Activated CD4-positive, alpha-beta T cell treated with anti-CD3 and anti-CD28 coated beads, Interleukin-2, amount 50 U/mL, for 4 hours (primary cell): ENCODE measurements around the gene HNRNPF.
A peak's percentile ranks its signal among the peaks of the same experiment; 100 is the strongest.

Experiments used
- DNase-seq, 2 experiments: peaks; one replicate each; pipeline ENCODE4 v3.0.0-alpha.2; 2020

Gene HNRNPF

DNA sequence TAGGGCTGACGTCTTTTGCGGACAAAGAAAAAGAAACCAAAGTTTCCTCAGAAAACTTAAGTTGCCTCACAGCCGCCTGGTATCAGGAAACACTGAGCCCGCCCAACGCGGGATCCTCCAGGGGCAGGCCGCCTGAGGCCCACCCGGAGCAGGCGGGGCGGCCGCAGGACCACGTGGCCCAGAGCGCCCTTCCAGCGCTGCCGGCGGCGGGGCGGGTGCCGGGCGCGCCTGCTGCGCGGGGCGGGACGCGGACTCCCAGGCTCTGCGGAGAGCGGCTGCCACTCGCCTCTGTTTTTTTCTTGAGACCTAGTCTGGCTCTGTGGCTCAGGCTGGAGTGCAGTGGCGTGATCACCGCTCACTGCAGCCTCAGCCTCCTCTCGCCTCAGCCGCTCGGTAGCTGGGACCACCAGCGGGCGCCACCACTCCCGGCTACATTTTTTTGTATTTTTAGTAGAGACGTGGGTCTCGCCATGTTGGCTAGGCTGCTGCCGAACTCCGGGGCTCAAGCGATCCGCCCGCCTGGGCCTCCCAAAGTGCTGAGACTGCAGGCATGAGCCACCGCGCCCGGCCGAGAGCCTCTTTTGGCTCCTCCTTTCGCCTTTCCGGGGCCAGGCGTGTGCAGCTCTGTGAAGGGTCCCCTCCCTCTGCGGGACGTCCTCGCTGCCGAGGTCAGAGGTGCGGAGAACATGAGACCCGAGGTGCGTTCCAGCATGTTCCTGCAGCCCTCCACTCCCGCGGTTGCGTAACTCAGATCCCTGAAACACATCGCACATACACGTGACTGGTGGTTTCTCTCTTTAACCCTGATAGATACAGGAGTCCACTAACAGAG lies 11.6 kb upstream of the HNRNPF start:
- peak; percentile 67 to 75 for DNase-seq

DNA sequence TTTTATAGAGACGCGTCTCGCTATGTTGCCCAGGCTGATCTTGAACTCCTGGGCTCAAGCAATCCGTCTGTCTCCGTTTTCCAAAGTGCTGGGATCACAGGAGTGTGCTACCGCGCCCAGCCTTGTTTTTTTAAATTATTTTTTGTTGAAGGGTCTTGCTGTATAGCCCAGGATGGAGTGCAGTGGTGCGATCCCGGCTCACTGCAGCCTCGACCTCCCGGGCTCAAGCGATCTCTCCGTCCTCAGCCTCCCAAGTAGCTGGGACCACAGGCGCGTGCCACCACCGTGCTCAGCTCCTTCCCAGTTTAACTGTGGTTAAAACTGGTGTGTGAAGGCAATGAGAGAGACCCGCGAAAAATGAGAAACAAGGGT lies 11.0 kb upstream of the HNRNPF start:
- no peak for DNase-seq

DNA sequence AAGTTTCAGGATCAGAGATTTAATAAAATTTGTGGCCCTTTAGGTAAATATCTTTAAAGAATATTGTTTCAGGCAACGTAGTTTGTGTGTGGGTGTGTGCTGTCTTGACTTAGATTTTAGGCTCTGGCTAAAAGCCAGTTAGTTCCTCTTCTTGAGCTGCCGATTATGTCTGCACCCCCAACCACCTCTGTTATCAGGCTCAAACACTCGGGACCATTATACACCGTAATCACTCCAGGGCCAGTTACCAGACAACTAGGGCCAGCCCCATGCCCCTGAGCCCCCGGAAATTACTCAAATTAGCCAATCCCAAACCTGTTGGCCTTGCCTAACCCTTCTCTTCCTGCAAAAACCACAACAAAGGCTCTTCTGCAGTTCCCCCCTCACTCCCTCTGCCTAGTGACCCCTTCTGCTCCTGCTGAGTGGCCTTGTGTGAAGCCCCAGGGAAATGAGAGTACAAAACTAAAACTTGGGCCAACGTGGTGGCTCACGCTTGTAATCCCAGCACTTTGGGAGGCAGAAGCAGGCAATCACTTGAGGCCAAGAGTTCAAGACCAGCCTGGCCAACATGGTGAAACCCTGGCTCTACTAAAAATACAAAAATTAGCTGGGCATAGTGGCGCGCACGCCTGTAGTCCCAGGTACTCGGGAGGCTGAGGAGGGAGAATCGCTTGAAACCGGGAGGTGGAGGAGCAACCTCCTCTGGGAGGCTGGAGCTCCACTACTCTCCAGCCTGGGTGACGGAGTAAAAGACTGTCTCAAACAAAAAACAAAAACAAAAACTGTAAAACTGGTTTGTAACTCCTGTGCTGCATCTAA lies 9.2 kb upstream of the HNRNPF start:
- DNase-seq = no peak

DNA sequence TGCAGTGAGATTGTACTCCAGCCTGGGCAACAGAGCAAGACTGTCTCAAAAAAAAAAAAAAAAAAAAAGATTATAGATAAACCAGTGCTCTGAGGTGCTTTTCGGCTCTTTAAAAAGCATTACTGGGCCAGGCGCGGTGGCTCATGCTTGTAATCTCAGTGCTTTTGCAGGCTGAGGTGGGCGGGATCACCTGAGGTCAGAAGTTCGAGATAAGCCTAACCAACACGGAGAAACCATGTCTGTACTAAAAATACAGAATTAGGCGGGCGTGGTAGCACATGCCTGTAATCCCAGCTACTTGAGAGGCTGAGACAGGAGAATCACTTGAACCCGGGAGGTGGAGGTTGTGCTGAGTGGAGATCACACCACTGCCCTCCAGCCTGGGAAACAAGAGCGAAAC lies 6.6 kb upstream of the HNRNPF start:
- DNase-seq = no peak

DNA sequence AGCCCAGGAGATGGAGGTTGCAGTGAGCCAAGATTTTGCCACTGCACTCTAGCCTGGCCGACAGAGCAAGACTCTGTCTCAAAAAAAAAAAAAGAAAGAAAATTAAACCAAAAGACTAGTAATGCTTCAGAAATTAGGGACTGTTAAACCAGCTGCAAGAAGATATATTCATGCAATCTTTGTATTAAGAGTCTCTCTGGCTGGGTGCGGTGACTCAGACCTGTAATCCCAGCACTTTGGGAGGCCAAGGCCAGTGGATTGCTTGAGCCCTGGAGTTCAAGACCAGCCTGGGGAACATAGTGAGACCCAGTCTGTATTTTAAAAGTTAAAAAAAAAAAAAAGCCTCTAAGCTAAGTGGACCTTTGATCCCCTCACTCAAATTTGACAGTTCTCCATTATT lies 2.5 kb upstream of the HNRNPF start:
- DNase-seq = no peak

DNA sequence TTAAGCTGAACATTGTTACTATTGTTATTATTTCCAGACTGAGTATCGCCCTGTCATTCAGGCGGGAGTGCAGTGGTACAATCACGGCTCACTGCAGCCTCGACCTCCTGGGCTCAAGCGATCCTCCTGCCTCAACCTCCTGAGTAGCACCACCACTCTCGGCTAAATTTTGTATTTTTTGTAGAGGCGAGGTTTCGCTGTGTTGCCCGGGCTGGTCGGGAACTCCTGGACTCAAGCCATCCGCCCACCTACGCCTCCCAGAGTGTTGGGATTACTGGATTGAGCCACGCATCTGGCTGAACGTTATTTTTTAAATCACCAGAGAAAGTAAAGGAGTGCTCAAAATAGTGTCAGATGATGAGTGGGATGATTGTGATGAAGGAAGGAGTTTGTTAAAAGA lies 1.4 kb upstream of the HNRNPF start:
- no peak for DNase-seq

DNA sequence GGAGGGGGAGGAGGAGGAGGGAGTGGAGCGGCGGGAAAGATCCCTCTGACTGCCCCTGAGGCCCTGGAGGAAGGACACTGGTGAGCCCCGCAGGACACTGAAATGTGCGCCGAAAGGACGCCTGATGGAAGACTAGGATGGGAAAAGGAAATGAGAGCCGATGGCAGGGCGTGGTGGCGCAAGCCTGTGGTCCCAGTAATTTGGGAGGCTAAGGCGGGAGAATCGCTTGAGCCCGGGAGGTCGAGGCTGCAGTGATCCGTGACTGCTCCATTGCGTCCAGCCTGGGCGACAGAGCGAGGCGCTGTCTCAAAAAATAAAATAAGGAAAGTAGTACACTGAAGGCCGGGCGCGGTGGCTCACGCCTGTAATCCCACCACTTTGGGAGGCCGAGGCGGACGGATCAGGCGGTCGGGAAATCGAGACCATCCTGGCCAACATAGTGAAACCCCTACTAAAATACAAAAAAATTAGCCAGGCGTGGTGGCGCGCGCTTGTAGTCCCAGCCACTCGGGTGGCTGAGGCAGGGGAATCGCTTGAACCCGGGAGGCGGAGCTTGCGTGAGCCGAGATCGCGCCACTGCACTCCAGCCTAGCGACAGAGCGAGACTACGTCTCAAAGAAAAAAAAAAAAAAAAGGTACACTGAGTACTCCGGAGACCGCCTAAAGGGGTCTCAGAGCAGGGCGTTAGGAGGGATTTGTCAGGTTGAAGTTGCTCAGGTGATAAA lies 561 bp upstream of the HNRNPF start:
- peak; percentile 67 to 69 for DNase-seq

DNA sequence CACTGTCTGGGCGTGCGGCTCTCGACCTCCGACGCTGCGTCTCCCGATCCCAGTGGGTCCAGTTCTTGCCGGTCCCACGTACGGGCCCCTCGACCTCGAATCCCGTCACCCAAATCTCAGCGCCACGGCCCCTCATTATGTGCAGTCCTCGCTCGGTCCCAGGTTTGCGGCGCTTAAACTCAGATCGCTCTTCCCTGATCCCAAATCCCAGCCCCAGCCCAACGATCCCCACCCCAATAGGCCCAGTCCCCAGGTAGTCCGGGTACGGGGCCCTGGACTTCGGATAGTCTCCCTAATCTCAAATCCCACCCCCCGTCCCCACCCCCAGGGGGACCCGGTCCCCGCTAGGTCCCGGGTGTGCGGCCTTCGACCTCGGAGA lies 666 bp downstream of the HNRNPF start:
- DNase-seq = no peak

DNA sequence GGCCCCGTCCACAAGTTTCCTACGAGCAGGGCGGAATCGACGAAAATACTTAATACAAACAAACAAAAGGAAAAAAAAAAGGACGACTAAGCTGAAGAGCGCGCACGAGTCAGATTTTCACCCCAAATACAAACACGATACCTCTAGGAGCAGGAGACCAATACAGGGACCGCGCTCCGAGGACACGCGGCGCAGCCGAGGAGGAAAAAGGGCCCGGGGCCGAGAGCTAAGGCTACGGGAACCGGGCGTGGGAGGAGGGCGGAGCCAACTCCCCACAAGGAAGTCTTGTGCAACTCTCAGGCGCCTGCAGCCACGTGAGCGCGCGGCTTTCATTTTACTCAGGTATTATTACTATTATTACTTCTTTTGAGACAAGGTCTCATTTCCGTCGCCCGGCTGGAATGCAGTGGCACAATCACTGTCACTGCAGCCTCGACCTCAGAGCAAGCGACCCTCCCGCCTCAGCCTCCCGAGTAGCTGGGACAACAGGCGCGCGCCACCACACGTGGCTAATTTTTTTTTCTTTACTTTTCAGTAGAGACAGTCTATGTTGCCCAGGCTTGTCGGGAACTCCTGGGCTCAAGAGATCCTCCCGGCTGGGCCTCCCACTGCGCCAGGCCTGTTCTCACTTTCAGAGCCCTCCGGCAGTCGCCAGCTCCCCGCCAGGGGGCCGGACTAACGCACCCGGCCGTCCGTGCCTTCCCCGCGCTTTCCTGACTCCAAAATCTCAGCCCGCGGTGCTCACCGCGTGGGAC lies 1.2 kb downstream of the HNRNPF start:
- DNase-seq = peak; percentile 84 to 88

DNA sequence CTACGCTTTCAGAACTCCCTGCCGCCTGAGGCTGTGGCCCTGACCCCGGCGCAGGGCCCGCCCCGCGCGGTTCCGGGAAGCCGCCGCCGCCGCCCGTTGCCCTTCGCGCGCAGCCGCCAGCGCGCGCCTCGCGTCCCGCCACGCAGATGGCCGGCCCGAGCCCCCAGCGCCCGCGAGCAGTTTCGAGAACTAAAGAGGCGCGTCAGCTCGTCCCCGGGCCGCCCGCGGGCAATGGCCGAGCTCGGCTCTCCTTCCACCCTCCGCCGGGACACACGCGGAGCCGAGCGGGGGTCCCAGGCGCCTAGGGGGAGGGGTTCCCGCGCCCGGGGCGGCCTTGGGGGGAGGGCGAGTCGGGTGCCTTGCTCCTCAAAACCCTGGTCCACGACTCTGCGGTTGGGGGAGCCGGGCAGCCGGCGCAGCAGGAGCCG lies 1.8 kb downstream of the HNRNPF start:
- peak; percentile 23 to 34 for DNase-seq

DNA sequence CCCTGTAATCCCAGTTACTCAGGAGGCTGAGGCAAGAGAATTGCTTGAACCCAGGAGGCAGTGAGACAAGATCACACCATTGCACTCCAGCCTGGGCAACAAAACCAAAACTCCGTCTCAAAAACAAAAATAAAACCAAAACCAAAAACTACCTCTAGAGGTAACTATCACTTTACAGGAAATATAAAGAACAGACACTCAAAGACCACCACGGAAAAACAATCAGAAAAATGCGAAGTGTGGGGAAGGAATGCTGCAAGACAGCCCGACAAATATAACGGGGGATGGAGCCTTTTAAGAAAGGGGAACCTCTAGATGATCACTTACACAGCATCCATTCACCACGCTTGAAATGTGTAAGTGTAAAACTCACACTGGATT lies 4.3 kb downstream of the HNRNPF start:
- DNase-seq = no peak

DNA sequence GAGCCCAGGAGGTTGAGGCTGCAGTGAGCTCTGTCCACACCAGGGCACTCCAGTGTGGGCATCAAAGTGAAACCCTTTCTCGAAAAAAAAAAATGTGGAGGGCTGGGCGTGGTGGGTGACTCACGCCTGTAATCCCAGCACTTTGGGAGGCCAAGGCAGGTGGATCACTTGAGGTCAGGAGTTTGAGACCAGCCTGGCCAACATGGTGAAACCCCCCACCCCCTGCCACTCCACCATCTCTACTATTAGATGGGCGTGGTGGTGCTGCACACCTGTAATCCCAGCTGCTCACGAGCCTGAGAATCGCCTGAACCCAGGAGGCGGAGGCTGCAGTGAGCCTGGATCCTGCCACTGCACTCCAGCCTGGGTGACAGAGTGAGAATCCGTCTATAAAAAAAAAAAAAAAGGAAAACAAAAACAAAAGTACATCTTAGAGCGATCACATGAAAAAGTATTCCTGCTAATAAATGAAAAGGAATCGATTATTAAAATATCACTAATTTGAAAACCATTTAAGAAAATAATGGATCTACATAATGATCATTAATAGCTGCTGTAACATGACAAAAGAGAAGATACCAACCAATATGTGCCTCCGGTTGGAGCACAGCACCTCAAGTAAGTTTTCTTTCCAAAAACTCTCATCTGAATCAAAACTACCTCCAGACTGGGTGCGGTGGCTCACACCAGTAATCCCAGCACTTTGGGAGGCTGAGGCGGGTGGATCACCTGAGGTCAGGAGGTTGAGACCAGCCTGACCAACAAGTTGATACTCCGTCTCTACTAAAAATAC lies 4.9 kb downstream of the HNRNPF start:
- no peak for DNase-seq

DNA sequence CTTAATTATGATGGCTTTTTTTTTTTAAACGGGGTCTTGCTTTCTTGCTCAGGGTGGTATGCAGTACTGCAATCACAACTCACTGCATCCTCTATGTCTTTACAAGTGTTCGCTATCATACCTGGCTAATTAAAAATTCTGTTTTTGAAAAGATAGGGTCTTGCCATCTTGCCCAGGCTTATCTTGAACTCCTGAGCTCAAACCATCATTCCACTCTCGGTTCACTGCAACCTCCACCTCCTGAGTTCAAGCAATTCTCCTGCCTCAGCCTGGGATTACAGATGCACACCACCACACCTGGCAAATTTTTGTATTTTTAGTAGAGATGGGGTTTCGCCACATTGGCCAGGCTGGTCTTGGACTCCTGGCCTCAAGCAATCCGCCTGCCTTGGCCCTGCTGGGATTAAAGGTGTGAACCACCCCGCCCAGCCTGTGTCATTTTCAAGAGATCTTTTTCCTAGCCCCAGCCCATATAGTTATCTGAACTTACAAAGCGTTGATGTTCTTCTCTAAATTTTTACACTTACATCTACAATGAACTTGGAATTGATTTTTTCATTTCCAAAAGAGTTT lies 6.0 kb downstream of the HNRNPF start:
- DNase-seq = no peak

DNA sequence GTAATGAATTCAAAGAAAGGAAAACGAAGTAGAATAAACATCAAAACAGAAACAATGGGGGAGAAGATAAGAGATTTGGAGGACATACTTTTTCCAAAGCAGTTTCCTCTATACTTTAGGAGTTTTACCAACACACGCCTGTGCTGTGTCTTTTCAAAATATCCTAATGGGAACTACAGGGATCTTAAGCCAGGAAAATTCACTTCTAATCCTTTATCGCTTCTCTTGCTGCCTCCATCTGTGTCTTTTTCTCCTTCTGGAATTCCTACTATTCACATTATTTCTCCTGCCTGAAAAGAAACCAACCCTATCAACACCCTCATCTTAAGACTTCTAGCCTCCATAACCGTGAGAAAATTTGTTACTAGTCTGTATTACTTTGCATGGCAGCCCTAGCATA lies 6.8 kb downstream of the HNRNPF start:
- no peak for DNase-seq

DNA sequence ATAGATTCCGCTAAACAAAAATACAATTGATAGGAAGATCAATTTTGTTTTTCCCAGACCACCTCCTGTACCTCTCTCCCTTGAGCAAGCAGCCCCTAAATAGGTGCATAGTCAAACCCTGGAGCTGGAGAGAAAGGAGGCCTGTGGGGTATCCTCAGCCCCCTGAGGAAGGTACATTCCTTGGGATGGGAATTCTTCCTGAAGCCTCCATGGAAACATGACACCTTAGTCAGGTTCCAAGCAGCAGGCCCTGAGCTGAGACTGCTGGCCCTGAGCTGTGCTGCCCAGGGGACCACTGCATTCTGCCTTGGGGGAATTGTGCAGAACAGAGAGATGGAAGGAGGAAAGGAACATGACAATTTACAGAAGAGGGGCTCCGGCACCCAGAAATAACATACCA lies 7.4 kb downstream of the HNRNPF start:
- no peak for DNase-seq

DNA sequence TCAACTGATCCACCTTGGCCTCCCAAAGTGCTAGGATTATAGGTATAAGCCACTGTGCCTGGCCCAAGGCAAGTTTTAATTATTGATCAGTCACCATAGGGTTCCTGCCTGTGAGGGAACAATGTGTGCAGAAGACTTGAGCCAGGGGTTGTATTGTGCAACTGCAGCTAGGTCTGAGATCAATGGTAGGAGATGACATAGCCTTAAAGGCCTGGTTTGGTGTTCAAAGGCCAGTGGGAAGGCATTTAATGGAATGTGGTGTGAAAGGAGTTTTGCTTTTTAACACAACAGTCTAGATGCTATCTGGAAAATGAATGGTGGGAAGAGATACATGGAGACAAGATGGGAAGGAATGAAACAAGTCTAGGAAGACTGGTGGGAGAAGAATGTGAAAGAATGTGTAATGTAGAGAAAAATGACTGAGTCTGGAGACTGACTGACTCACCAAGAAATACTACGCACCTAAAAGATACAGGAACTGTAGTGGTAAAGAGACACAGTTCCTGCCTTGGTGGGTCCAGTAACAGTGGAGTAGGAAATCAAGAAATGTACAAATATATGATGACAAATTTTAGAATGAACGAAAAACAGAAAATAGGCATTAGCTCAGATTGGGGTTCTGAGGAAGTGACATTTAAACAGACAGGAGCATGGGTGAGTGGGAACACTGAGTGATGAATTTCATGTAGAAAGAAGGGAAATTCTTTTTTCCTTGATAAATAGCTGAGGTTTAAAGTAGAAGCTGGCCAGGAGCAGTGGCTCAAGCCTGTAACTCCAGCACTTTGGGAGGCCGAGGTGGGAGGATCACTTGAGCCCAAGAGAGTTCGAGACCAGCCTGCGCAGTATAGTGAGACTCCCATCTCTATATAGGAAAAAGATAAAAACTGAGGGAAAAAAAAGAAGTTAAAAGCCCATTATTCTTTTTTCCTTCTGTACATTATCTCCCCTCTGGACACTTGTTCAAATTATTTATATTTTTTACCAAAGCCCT lies 9.4 kb downstream of the HNRNPF start:
- DNase-seq = no peak

DNA sequence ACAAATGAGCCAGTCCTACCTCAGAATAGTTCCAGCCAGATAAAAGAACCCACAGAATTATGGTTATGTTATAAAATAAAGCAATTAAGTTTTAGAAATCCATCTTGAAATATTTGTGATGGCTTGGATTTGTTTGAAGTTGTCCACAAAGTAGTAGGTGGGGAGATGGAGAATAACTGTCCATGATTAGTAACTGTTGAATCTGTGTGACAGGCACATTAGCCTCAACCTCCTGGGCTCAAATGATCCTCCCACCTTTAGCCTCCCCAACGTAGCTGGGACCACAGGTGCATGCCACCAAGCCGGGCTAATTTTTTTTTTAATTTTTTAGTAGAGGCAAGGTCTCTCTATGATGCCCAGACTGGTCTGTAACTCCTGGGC lies 10.1 kb downstream of the HNRNPF start:
- no peak for DNase-seq

DNA sequence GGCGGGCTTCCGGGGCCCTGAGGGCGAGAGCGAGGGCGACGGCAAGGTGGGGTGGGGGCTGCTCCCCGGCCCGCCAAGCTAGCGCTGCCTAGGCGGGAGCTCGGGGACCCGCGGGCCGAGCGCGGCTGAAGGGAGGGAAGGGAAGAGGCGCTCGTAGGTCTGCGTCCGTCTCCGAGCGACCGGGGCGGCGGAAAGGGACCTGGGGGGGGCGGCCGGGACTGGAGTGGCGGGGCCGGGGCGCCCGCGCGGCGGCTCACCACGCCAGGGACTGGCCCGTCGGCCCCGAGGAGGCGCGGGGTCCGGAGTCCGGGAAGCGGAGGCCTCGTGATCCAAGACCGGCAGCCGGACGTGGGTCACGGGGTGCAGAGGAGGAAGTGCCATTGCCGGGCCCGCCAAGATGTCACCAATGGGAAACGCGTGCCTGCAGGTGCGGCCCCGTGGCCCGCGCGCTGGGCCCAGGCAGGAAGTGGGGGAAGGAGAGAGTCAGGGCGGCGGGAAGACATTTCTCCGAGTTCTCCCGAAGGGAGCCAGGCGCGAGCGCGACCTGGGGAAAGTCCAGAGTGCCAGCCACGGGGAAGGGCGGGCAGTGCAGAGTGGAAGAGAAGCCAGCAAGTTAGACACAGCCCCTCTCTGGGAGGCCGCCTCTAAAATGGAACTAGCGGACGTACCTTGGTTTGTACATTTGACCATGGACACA lies 11.9 kb downstream of the HNRNPF start:
- peak; percentile 46 to 51 for DNase-seq

DNA sequence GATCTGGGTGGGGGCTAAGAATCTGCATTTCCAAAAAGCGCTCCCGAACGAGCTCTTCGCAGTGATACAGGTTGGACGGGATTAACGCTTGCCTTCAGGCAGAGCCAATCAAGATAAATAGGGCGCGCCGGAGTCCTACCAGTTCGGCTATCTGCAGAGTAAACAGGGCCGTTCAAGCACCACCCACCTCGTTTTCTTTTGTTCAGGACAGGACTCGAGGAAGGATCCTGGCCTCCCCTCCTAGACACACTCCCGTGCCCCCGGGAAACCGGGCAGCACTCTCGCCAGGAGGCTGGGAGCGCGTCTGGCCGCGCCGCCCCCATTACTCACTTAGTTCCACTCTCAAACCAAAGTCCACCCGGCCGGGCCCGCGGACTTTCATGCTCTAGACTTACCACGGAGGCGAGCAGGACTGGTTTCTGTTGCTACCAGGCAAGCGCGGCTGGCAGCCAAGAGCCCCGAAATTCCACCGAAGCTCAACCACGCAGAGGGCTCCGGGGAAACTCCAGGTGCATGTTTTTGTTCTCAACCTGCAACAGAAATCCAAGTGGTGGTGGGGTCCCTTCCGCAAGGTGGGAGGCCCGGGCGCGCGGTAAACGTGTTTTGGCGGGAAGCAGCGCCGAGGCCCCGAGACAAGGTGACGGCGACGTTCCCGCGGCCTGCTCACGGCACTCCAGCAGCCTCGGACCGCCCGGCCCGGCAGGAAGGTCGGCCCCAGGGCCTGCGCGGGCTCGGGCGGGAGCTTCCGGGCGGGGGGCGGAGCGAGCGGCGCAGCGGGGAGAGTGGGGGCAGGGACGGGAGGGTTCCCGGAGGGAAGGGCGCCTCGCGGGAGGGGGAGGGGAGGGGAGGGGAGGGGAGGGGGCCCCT lies 12.7 kb downstream of the HNRNPF start:
- peak; percentile 46 to 47 for DNase-seq
